A673 (cell line): ENCODE results near the gene CUTA.

Experiments
- CTCF ChIP-seq: fragments of 300-800, 200-600 bp; sonication (generic); conservative IDR thresholded peaks from 2 replicates; pipeline ENCODE4 v1.5.1; 2017; ENCODE audit warnings: low read depth, mild to moderate bottlenecking, antibody characterized with exemption, low read length, moderate library complexity, mixed read lengths
- EZH2 ChIP-seq: fragments of 200-600 bp; sonication (generic); IDR thresholded peaks from 2 replicates; pipeline ENCODE4 v1.6.1; 2017; ENCODE audit warnings: borderline replicate concordance, low read depth, mild to moderate bottlenecking, mixed read lengths, antibody characterized with exemption, low read length; ENCODE audit not compliant: poor library complexity, severe bottlenecking

- TF ChIP-seq CTCF = peak; percentile 31; the same call in 1 of the 2 replicates
- TF ChIP-seq EZH2 = no peak
Observed at GRCh38 chr6:33407132-33407718, 10.7 kb downstream of the CUTA start.
